ENCODE results near the gene LRRFIP2.

DNA sequence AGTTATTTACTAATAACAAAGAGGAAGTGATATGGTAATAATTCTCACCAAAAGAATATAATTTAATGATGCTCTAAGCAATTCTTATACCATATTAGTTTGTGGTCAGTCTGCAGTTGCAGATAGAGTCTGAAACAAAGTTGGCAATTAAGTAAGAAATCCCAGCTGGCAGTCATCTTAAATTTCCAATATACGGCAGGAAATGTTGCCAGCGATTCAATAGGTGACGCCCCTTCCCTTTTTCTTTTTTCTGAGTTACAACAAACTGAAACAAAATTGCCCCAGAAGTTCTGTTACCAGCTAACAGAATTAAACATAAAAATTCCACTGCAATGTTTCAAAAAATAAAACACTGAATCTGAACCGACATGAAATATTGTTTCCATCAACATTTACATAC is 26.7 kb downstream of the LRRFIP2 start:
- TF ChIP-seq CTCF (conservative IDR thresholded peaks at IDR 0.05; ENCODE audit: low read length) (no peak), EZH2phosphoT487 (IDR thresholded peaks at IDR 0.05; ENCODE audit: borderline replicate concordance) (no peak)

Measured in Loucy (cell line).